Tibial artery (tissue), 4 donors: ENCODE results near the gene PLCL1.

Experiments used
- DNase-seq, 2 donors: peaks; one replicate each; pipeline ENCODE4 v3.0.0-alpha.2; 2019
- H3K27ac ChIP-seq, 2 donors: fragments of 200-600 bp; sonication (generic) in 1 of 2; 1 replicate in 1 of 2; 2 replicates in 1 of 2; pipeline ENCODE4 v1.5.1; 2018 to 2019; ENCODE audit warnings: mild to moderate bottlenecking in 1 of 2
- H3K27me3 ChIP-seq, 2 donors: fragments of 200-600 bp; sonication (generic) in 1 of 2; one replicate each; pipeline versions ENCODE4 v1.5.1 to v1.6.0; 2016 to 2019
- H3K36me3 ChIP-seq, 3 donors: fragments of 200-600 bp; sonication (generic) in 2 of 3; one replicate each; pipeline ENCODE4 v1.5.1; 2016 to 2019; ENCODE audit warnings: mild to moderate bottlenecking in 2 of 3
- H3K4me1 ChIP-seq, 4 donors: fragments of 200-600 bp; sonication (generic) in 2 of 4; 1 replicate in 3 of 4; 2 replicates in 1 of 4; pipeline ENCODE4 v1.5.1; 2016 to 2019
- H3K4me3 ChIP-seq, 2 donors: fragments of 200-600 bp; sonication (generic) in 1 of 2; 1 replicate in 1 of 2; 2 replicates in 1 of 2; pipeline ENCODE4 v1.5.1; 2018 to 2019; ENCODE audit warnings: mild to moderate bottlenecking in 2 of 2
- H3K9me3 ChIP-seq, 3 donors: fragments of 200-600 bp; sonication (generic) in 1 of 3; one replicate each; pipeline ENCODE4 v1.5.1; 2016 to 2019
- intact Hi-C: fragments of 100-400 bp; cut with DNase I; formaldehyde crosslinking; loops from one replicate; pipeline ENCODE4 v1.15.0; 2023; ENCODE audit warnings: low total_unique reads
- TF ChIP-seq, protein P1 (sequence below), 2 experiments: fragments of 200-600 bp in 1 of 2; fragments of 450-650 bp in 1 of 2; IDR thresholded peaks; one replicate each; pipeline ENCODE4 v1.5.1; 2017 to 2019; ENCODE audit warnings: antibody characterized with exemption in 2 of 2, mild to moderate bottlenecking in 1 of 2, moderate library complexity in 1 of 2

PLCL1 gene

GRCh38 chr2:197813093-197813787 lies 8.8 kb downstream of the PLCL1 start:
- Histone ChIP-seq H3K36me3 (no peaks in the 10 kb centered on the region), H3K27ac (no peak overlapping the region), H3K4me3 (no peak overlapping the region), H3K27me3 (no peaks in the 10 kb centered on the region), H3K9me3 (no peaks in the 10 kb centered on the region), H3K4me1 (peaks cover 0 to 18% (median 2%) of the 10 kb centered on the region in 4 donors)
- intact Hi-C loops, result no loop called here
- no peak for DNase-seq
- TF ChIP-seq, protein P1, sequence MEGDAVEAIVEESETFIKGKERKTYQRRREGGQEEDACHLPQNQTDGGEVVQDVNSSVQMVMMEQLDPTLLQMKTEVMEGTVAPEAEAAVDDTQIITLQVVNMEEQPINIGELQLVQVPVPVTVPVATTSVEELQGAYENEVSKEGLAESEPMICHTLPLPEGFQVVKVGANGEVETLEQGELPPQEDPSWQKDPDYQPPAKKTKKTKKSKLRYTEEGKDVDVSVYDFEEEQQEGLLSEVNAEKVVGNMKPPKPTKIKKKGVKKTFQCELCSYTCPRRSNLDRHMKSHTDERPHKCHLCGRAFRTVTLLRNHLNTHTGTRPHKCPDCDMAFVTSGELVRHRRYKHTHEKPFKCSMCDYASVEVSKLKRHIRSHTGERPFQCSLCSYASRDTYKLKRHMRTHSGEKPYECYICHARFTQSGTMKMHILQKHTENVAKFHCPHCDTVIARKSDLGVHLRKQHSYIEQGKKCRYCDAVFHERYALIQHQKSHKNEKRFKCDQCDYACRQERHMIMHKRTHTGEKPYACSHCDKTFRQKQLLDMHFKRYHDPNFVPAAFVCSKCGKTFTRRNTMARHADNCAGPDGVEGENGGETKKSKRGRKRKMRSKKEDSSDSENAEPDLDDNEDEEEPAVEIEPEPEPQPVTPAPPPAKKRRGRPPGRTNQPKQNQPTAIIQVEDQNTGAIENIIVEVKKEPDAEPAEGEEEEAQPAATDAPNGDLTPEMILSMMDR (IDR thresholded peaks at IDR 0.05), result peak in 1 of 2 experiments; percentile 33

- H3K36me3 ChIP-seq, result no peaks in the 10 kb centered on the region
- H3K27me3 ChIP-seq, result no peaks in the 10 kb centered on the region
- H3K9me3 ChIP-seq, result no peaks in the 10 kb centered on the region
- H3K27ac ChIP-seq, result no peak overlapping the region
- H3K4me1 ChIP-seq, result peaks cover 0 to 5% (median 0%) of the 10 kb centered on the region in 4 donors
- TF ChIP-seq, protein P1 (IDR thresholded peaks at IDR 0.05), result no peak
- H3K4me3 ChIP-seq, result no peak overlapping the region
- DNase-seq, result no peak
- intact Hi-C loops, result no loop called here
These were observed 10.1 kb downstream of the PLCL1 start for GRCh38 chr2:197814526-197814925.

DNA sequence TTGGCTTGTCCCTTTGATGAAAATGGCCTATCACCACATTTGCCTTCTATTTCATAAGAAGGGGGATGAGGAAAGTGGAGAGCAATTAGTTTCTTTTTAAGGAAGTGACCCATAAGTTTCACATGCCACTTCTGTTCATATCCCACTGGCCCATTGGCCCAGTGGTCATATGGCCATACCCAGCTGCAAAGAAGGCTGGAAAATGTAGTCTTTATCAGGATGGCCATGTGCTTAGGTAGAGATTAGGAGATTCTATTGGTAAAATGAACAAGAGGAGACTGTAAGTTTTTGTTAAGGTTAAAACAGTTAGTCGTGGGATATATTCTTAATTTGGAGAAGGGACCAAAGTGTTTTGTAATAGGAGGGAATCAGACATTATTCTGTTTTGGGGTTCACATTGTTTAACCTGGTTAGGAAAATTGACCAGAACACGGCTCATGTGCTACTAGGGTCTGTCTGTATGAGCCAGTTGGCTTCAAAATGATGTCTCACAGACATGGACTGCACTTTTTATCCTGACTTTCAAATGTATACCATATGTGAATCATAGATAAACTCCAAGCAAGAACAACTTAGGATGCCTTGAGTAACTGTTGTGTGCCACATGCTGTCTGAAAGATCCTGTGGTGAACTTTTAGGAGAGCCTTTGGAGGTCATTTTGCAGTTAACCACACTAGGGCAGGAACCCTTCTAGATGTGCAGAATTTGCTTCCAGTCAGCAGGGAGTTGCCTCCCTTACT lies 17.3 kb downstream of the PLCL1 start:
- Histone ChIP-seq H3K4me3 (no peak overlapping the region), H3K27ac (no peak overlapping the region), H3K4me1 (no peaks in the 10 kb centered on the region), H3K36me3 (no peaks in the 10 kb centered on the region), H3K9me3 (no peaks in the 10 kb centered on the region), H3K27me3 (no peaks in the 10 kb centered on the region)
- TF ChIP-seq, protein P1 (IDR thresholded peaks at IDR 0.05), result no peak
- intact Hi-C loops, result no loop called here
- no peak for DNase-seq

GRCh38 chr2:197822333-197822732 lies 17.9 kb downstream of the PLCL1 start:
- no peak for DNase-seq
- Histone ChIP-seq H3K4me1 (no peaks in the 10 kb centered on the region), H3K27ac (no peak overlapping the region), H3K27me3 (no peaks in the 10 kb centered on the region), H3K36me3 (no peaks in the 10 kb centered on the region), H3K9me3 (no peaks in the 10 kb centered on the region), H3K4me3 (no peak overlapping the region)
- intact Hi-C loops, result no loop called here
- TF ChIP-seq, protein P1 (IDR thresholded peaks at IDR 0.05), result no peak

- intact Hi-C loops, result no loop called here
- TF ChIP-seq, protein P1 (IDR thresholded peaks at IDR 0.05), result no peak
- H3K27ac ChIP-seq, result no peak overlapping the region
These were observed 23.2 kb downstream of the PLCL1 start for GRCh38 chr2:197827618-197828017.

More at GRCh38 chr2:197827618-197828017, 23.2 kb downstream of the PLCL1 start:
- H3K36me3 ChIP-seq, result no peaks in the 10 kb centered on the region
- no peaks in the 10 kb centered on the region for H3K9me3 ChIP-seq
- H3K27me3 ChIP-seq, result no peaks in the 10 kb centered on the region
- H3K4me1 ChIP-seq, result peaks cover 0 to 15% (median 0%) of the 10 kb centered on the region in 4 donors
- no peak overlapping the region for H3K4me3 ChIP-seq
- DNase-seq, result no peak
